ENCODE measurements around the gene MGAT4A. TPM values are rescaled to one million over a fixed set of nuclear protein-coding genes. Genes with fewer than 3 reads are reported as not detected.

Gene MGAT4A
- total RNA-seq, 4 donors from 2014 or later: 4.2 to 14.1 (median 12.2) TPM

- Histone ChIP-seq H3K27ac (no peak overlapping the region), H3K9me3 (no peaks in the 10 kb centered on the region), H3K27me3 (no peaks in the 10 kb centered on the region), H3K4me3 (no peak overlapping the region), H3K4me1 (peaks cover 0 to 6% of the 10 kb centered on the region in 2 donors), H3K36me3 (no peaks in the 10 kb centered on the region)
- intact Hi-C loops (cut with DNase I; ENCODE audit: low total_unique reads) (no loop called here), in situ Hi-C loops (cut with MboI; ENCODE audit: low sequenced_read_pairs in 4 of 4) (no loop called here)
- DNase-seq (no peak), ATAC-seq (no peak)
- TF ChIP-seq CTCF (IDR thresholded peaks at IDR 0.05 in 4 of 5, conservative IDR thresholded peaks at IDR 0.05 in 1 of 5) (no peak), POLR2A (IDR thresholded peaks at IDR 0.05) (no peak)
Observed at GRCh38 chr2:98692090-98693054, 38.6 kb downstream of the MGAT4A start.

GRCh38 chr2:98691303-98691702 is 39.6 kb downstream of the MGAT4A start:
- peaks cover 0 to 6% of the 10 kb centered on the region in 2 donors for H3K4me1 ChIP-seq
- DNase-seq (no peak), ATAC-seq (no peak)
- no peaks in the 10 kb centered on the region for H3K36me3 ChIP-seq
- H3K27ac ChIP-seq: no peak overlapping the region
- H3K4me3 ChIP-seq: no peak overlapping the region
- H3K27me3 ChIP-seq: no peaks in the 10 kb centered on the region
- H3K9me3 ChIP-seq: no peaks in the 10 kb centered on the region
- no peak for TF ChIP-seq CTCF (IDR thresholded peaks at IDR 0.05 in 4 of 5, conservative IDR thresholded peaks at IDR 0.05 in 1 of 5)
- no peak for TF ChIP-seq POLR2A (IDR thresholded peaks at IDR 0.05)
- in situ Hi-C loops (cut with MboI; ENCODE audit: low sequenced_read_pairs in 4 of 4): no loop called here
- intact Hi-C loops (cut with DNase I; ENCODE audit: low total_unique reads): no loop called here

- no peak for ATAC-seq
- Histone ChIP-seq H3K9me3 (no peaks in the 10 kb centered on the region), H3K4me1 (peaks cover 0 to 8% of the 10 kb centered on the region in 2 donors), H3K27me3 (no peaks in the 10 kb centered on the region), H3K4me3 (no peak overlapping the region), H3K27ac (no peak overlapping the region), H3K36me3 (no peaks in the 10 kb centered on the region)
- TF ChIP-seq CTCF (IDR thresholded peaks at IDR 0.05 in 4 of 5, conservative IDR thresholded peaks at IDR 0.05 in 1 of 5) (no peak), POLR2A (IDR thresholded peaks at IDR 0.05) (no peak)
- intact Hi-C loops (cut with DNase I; ENCODE audit: low total_unique reads) (no loop called here), in situ Hi-C loops (cut with MboI; ENCODE audit: low sequenced_read_pairs in 4 of 4) (no loop called here)
- DNase-seq: no peak
Observed at GRCh38 chr2:98685930-98686887, 44.7 kb downstream of the MGAT4A start.

- ATAC-seq: peak in 1 of 2 donors; percentile 23
- Histone ChIP-seq H3K27ac (peak overlapping the region in 3 of 4 donors; percentile 9 to 39 (median 19)), H3K9me3 (no peaks in the 10 kb centered on the region), H3K36me3 (no peaks in the 10 kb centered on the region), H3K4me3 (no peak overlapping the region), H3K4me1 (peaks cover 0 to 8% of the 10 kb centered on the region in 2 donors), H3K27me3 (no peaks in the 10 kb centered on the region)
- no peak for TF ChIP-seq CTCF (IDR thresholded peaks at IDR 0.05 in 4 of 5, conservative IDR thresholded peaks at IDR 0.05 in 1 of 5)
- no peak for TF ChIP-seq POLR2A (IDR thresholded peaks at IDR 0.05)
- no peak for DNase-seq
- in situ Hi-C loops (cut with MboI; ENCODE audit: low sequenced_read_pairs in 4 of 4) (no loop called here), intact Hi-C loops (cut with DNase I; ENCODE audit: low total_unique reads) (no loop called here)
Observed at GRCh38 chr2:98683728-98684127, 47.2 kb downstream of the MGAT4A start.

All from gastrocnemius medialis (tissue), 4 donors.